ENCODE data around the gene EIF5AL1.
A peak's percentile ranks its signal among the peaks of the same experiment; 100 is the strongest.

- no peak for TF ChIP-seq ZNF777 (CRISPR knock-in tag; IDR thresholded peaks at IDR 0.05)
- TF ChIP-seq TAF1 (CRISPR knock-in tag; IDR thresholded peaks at IDR 0.05) = no peak
- peak; percentile 54 for TF ChIP-seq CTCF (CRISPR knock-in tag; IDR thresholded peaks at IDR 0.05)
- no peak for TF ChIP-seq PHF20 (CRISPR knock-in tag; IDR thresholded peaks at IDR 0.05)
- no peak for TF ChIP-seq ZBTB4 (CRISPR knock-in tag; IDR thresholded peaks at IDR 0.05; ENCODE audit: borderline replicate concordance)
- no peak for TF ChIP-seq PITX1 (CRISPR knock-in tag; IDR thresholded peaks at IDR 0.05)
- no peak for TF ChIP-seq PAX8 (CRISPR knock-in tag; IDR thresholded peaks at IDR 0.05; ENCODE audit: borderline replicate concordance)
- TF ChIP-seq SIN3B (IDR thresholded peaks at IDR 0.05; ENCODE audit: low read length) = no peak
- no peak for TF ChIP-seq MAX (IDR thresholded peaks at IDR 0.05)
- no peak for TF ChIP-seq GTF2F1 (IDR thresholded peaks at IDR 0.05; ENCODE audit: low read length)
- TF ChIP-seq ATM (IDR thresholded peaks at IDR 0.05; ENCODE audit: borderline replicate concordance) = no peak
- TF ChIP-seq PLSCR1 (CRISPR knock-in tag; IDR thresholded peaks at IDR 0.05; ENCODE audit: borderline replicate concordance) = no peak
- TF ChIP-seq RAD21 (CRISPR knock-in tag; IDR thresholded peaks at IDR 0.05) = no peak
Observed at GRCh38 chr10:79491143-79491835, 21.0 kb upstream of the EIF5AL1 start.
